H9 (cell line): Measurements from ENCODE around the gene PDE3B. TPM values are rescaled to one million over a fixed set of nuclear protein-coding genes. Genes with fewer than 3 reads are reported as not detected.

Experiments
- DNase-seq: peaks from one replicate; pipeline ENCODE4 v3.0.0-alpha.2; 2017
- H2AFZ ChIP-seq: one replicate; pipeline ENCODE4 v1.6.1; 2013; ENCODE audit warnings: mild to moderate bottlenecking, low read length, control low read depth, moderate library complexity
- H2AK5ac ChIP-seq: 2 replicates; pipeline ENCODE4 v1.6.1; 2013; ENCODE audit warnings: low read length, control low read depth, mixed read lengths; ENCODE audit not compliant: insufficient read length
- H2BK120ac ChIP-seq: one replicate; pipeline ENCODE4 v1.6.1; 2013; ENCODE audit warnings: low read depth, mild to moderate bottlenecking, low read length, control low read depth, inconsistent platforms; ENCODE audit not compliant: poor library complexity, severe bottlenecking
- H2BK12ac ChIP-seq: 2 replicates; pipeline ENCODE4 v1.6.1; 2013; ENCODE audit warnings: low read length, control low read depth, mixed read lengths, low read depth; ENCODE audit not compliant: insufficient read length
- H2BK15ac ChIP-seq: 2 replicates; pipeline ENCODE4 v1.6.1; 2013; ENCODE audit warnings: low read depth, low read length, control low read depth
- H2BK20ac ChIP-seq: one replicate; pipeline ENCODE4 v1.6.1; 2013; ENCODE audit warnings: low read depth, mild to moderate bottlenecking, low read length, control low read depth, inconsistent platforms; ENCODE audit not compliant: poor library complexity, severe bottlenecking
- H2BK5ac ChIP-seq: 2 replicates; pipeline ENCODE4 v1.6.1; 2013; ENCODE audit warnings: low read length, control low read depth, mixed read lengths; ENCODE audit not compliant: insufficient read length
- H3K14ac ChIP-seq: 2 replicates; pipeline ENCODE4 v1.6.1; 2013; ENCODE audit warnings: low read length, control low read depth; ENCODE audit not compliant: insufficient read depth
- H3K18ac ChIP-seq: 2 replicates; pipeline ENCODE4 v1.6.1; 2013; ENCODE audit warnings: low read depth, mild to moderate bottlenecking, mixed read lengths, low read length, control low read depth; ENCODE audit not compliant: insufficient read length
- H3K23ac ChIP-seq: 2 replicates; pipeline ENCODE4 v1.6.1; 2013; ENCODE audit warnings: low read length, control low read depth, mixed read lengths, low read depth; ENCODE audit not compliant: insufficient read length
- H3K23me2 ChIP-seq: 2 replicates; pipeline ENCODE4 v1.6.1; 2013; ENCODE audit warnings: low read depth, mild to moderate bottlenecking, mixed read lengths, low read length, control low read depth; ENCODE audit not compliant: insufficient read length, poor library complexity, severe bottlenecking
- H3K27ac ChIP-seq: 2 replicates; pipeline ENCODE4 v1.5.1; 2013; ENCODE audit warnings: low read length, control low read depth, mixed read lengths, low read depth; ENCODE audit not compliant: insufficient read length
- H3K27me3 ChIP-seq: 2 replicates; pipeline ENCODE4 v1.6.1; 2013; ENCODE audit warnings: low read length, control low read depth, inconsistent platforms; ENCODE audit not compliant: insufficient read depth
- H3K4ac ChIP-seq: 2 replicates; pipeline ENCODE4 v1.6.1; 2013; ENCODE audit warnings: low read depth, mild to moderate bottlenecking, control low read depth, inconsistent platforms, low read length, moderate library complexity
- H3K4me1 ChIP-seq: 2 replicates; pipeline ENCODE4 v1.6.1; 2013; ENCODE audit warnings: low read length, control low read depth, inconsistent platforms; ENCODE audit not compliant: insufficient read depth
- H3K4me2 ChIP-seq: 2 replicates; pipeline ENCODE4 v1.6.1; 2013; ENCODE audit warnings: low read length, control low read depth, mixed read lengths; ENCODE audit not compliant: insufficient read length, insufficient read depth
- H3K56ac ChIP-seq: 2 replicates; pipeline ENCODE4 v1.6.1; 2013; ENCODE audit warnings: low read depth, mild to moderate bottlenecking, mixed read lengths, low read length, control low read depth; ENCODE audit not compliant: insufficient read length
- H3K79me1 ChIP-seq: 2 replicates; pipeline ENCODE4 v1.6.1; 2013; ENCODE audit warnings: low read depth, mild to moderate bottlenecking, moderate library complexity, low read length, control low read depth, inconsistent platforms; ENCODE audit not compliant: insufficient read depth, poor library complexity, severe bottlenecking
- H3K79me2 ChIP-seq: 2 replicates; pipeline ENCODE4 v1.6.1; 2013; ENCODE audit warnings: low read length, control low read depth, inconsistent platforms; ENCODE audit not compliant: insufficient read depth
- H3K9ac ChIP-seq: 2 replicates; pipeline ENCODE4 v1.6.1; 2013; ENCODE audit warnings: low read length, control low read depth, mixed read lengths; ENCODE audit not compliant: insufficient read length; ENCODE audit errors: extremely low read depth
- H3K9me3 ChIP-seq: one replicate; pipeline ENCODE4 v1.6.1; 2013; ENCODE audit warnings: low read depth, low read length, inconsistent platforms; ENCODE audit not compliant: control insufficient read depth
- H3T11ph ChIP-seq: one replicate; pipeline ENCODE4 v1.6.1; 2013; ENCODE audit warnings: mild to moderate bottlenecking, low read length, control low read depth, inconsistent platforms
- H4K20me1 ChIP-seq: one replicate; pipeline ENCODE4 v1.6.1; 2013; ENCODE audit not compliant: control insufficient read depth, insufficient read length, insufficient read depth
- H4K5ac ChIP-seq: 2 replicates; pipeline ENCODE4 v1.6.1; 2013; ENCODE audit warnings: low read depth, mild to moderate bottlenecking, mixed read lengths, low read length, control low read depth; ENCODE audit not compliant: insufficient read length
- H4K8ac ChIP-seq: replicated peaks from 2 replicates; pipeline ENCODE4 v1.6.1; 2013; ENCODE audit warnings: low read length, control low read depth, mixed read lengths, low read depth; ENCODE audit not compliant: insufficient read length
- H4K91ac ChIP-seq: 2 replicates; pipeline ENCODE4 v1.6.1; 2013; ENCODE audit warnings: low read depth, mild to moderate bottlenecking, moderate library complexity, mixed read lengths, low read length, control low read depth; ENCODE audit not compliant: insufficient read length
- H3K27ac Mint-ChIP-seq, 3 experiments: 2 replicates in 2 of 3; 3 replicates in 1 of 3; pipeline ENCODE4 v1.8.0; 2020 to 2021; ENCODE audit warnings: mixed read lengths in 3 of 3, mild to moderate bottlenecking in 1 of 3, moderate library complexity in 1 of 3
- H3K27me3 Mint-ChIP-seq: 2 replicates; pipeline ENCODE4 v1.8.0; 2021; ENCODE audit warnings: low read depth, mild to moderate bottlenecking, moderate library complexity, mixed read lengths
- H3K36me3 Mint-ChIP-seq, 3 experiments: 2 replicates in 2 of 3; 3 replicates in 1 of 3; pipeline ENCODE4 v1.8.0; 2020 to 2021; ENCODE audit warnings: low read depth in 3 of 3, mixed read lengths in 3 of 3; ENCODE audit not compliant: insufficient read depth in 1 of 3
- H3K4me1 Mint-ChIP-seq, 2 experiments: 2 replicates each; pipeline ENCODE4 v1.8.0; 2020; ENCODE audit warnings: mixed read lengths in 2 of 2
- H3K4me3 Mint-ChIP-seq, 2 experiments: 2 replicates in 1 of 2; 3 replicates in 1 of 2; pipeline ENCODE4 v1.8.0; 2020 to 2021; ENCODE audit warnings: mild to moderate bottlenecking in 2 of 2, mixed read lengths in 2 of 2, moderate library complexity in 1 of 2
- H3K9me3 Mint-ChIP-seq, 2 experiments: 2 replicates in 1 of 2; 3 replicates in 1 of 2; pipeline ENCODE4 v1.8.0; 2020; ENCODE audit warnings: mild to moderate bottlenecking in 2 of 2, mixed read lengths in 2 of 2, moderate library complexity in 1 of 2
- CTCF ChIP-seq: fragments of 200-600 bp; sonication (generic); conservative IDR thresholded peaks from 3 replicates; pipeline ENCODE4 v1.8.0; 2021; ENCODE audit warnings: antibody characterized with exemption, mild to moderate bottlenecking
- WGBS: extraction: QIAGEN DNeasy Blood & Tissue Kit; methylation state at CpG from one replicate; pipeline ENCODE4 v1.1.7; 2013; ENCODE audit warnings: missing lambda C conversion rate, low lambda C conversion rate, mixed read lengths; ENCODE audit not compliant: insufficient read length; ENCODE audit errors: extremely low coverage; 5-methylcytosine and 5-hydroxymethylcytosine counted together
- total RNA-seq: library from RNA; stranded (reverse); gene quantifications from 2 replicates; pipeline ENCODE4 v1.2.1, GENCODE V29; 2021

Gene PDE3B
- total RNA-seq, 1 experiment from 2014 or later: 6.6 TPM

GRCh38 chr11:14898355-14898754, 254.8 kb downstream of the PDE3B start:
- no peaks in the 10 kb centered on the region for H3K23me2 ChIP-seq
- no peaks in the 10 kb centered on the region for H4K20me1 ChIP-seq
- H3K4me1 ChIP-seq: no peaks in the 10 kb centered on the region; the same call in 1 of the 2 replicates
- Mint-ChIP-seq H3K27me3 (peaks cover 4% of the 10 kb centered on the region), H3K36me3 (no peaks in the 10 kb centered on the region), H3K4me3 (no peak overlapping the region), H3K4me1 (peaks cover 5 to 9% of the 10 kb centered on the region in 2 experiments; a peak in 3 of 4 replicates), H3K27ac (no peak overlapping the region; a peak in 1 of 7 replicates), H3K9me3 (peaks cover 0 to 4% of the 10 kb centered on the region in 2 experiments; a peak in 2 of 5 replicates)
- H3K4me2 ChIP-seq: no peak overlapping the region
- no peak overlapping the region for H3K23ac ChIP-seq
- no peak overlapping the region for H3T11ph ChIP-seq
- H3K14ac ChIP-seq: no peak overlapping the region
- H3K18ac ChIP-seq: no peak overlapping the region
- H2BK5ac ChIP-seq: no peak overlapping the region
- no peak overlapping the region for H2AK5ac ChIP-seq
- no peak overlapping the region for H3K9ac ChIP-seq
- no peak overlapping the region for H3K27ac ChIP-seq
- H4K91ac ChIP-seq: no peak overlapping the region
- no peaks in the 10 kb centered on the region for H3K27me3 ChIP-seq
- H3K79me2 ChIP-seq: no peaks in the 10 kb centered on the region
- H3K56ac ChIP-seq: no peak overlapping the region
- no peak overlapping the region for H2BK12ac ChIP-seq
- no peaks in the 10 kb centered on the region for H3K9me3 ChIP-seq
- no peak overlapping the region for H4K8ac ChIP-seq
- H4K5ac ChIP-seq: no peak overlapping the region
- no peak overlapping the region for H2AFZ ChIP-seq
- H2BK120ac ChIP-seq: no peak overlapping the region
- no peak for DNase-seq
- no peak overlapping the region for H2BK20ac ChIP-seq
- TF ChIP-seq CTCF: no peak
- H3K79me1 ChIP-seq: no peaks in the 10 kb centered on the region
- no peak overlapping the region for H3K4ac ChIP-seq
- no CpG with 5 or more reads among the region's 3 CpGs for WGBS
- no peak overlapping the region for H2BK15ac ChIP-seq
